HepG2 (cell line): Measurements from ENCODE around the gene CC2D1A. TPM values are rescaled to one million over a fixed set of nuclear protein-coding genes. Genes with fewer than 3 reads are reported as not detected.
A peak's percentile ranks its signal among the peaks of the same experiment; 100 is the strongest.

Experiments used
- ATAC-seq: fragments of 200-7000 bp; cut with Tn5 transposase; 3 replicates; pipeline ENCODE4 v1.9.1; 2020; ENCODE audit warnings: mild to moderate bottlenecking, moderate library complexity
- BruUV-seq: library from RNA; stranded (reverse); fragments of 400-500 nt; replicated peaks from 2 replicates; lab custom pipeline; 2021; lab: Mats Ljungman, UMichigan
- CTCF ChIA-PET: fragments of 300-600 bp; formaldehyde crosslinking; extraction: SDS; loops from one replicate; lab custom pipeline; 2021; ENCODE audit warnings: low total read pairs, inconsistent platforms, low intra/inter-chr PET ratio; lab: Yijun Ruan, JAX
- POLR2A ChIA-PET: fragments of 350-600 bp; sonication (Branson Sonifier 250); formaldehyde crosslinking; loops from one replicate; lab custom pipeline; 2020; ENCODE audit warnings: antibody characterized with exemption, inconsistent platforms; lab: Yijun Ruan, JAX
- DNase-seq: peaks from one replicate; pipeline ENCODE4 v3.0.0-alpha.2; 2015; ENCODE audit warnings: low spot score
- FAIRE-seq: peaks from 3 replicates; lab custom pipeline; 2011; peaks lifted over from hg19 to GRCh38; lab: Jason Lieb, UNC
- H2AFZ ChIP-seq: one replicate; pipeline ENCODE4 v1.6.1; 2011; ENCODE audit warnings: low read length, inconsistent platforms
- H3K27ac ChIP-seq: fragments of 300-600 bp; 3 replicates; pipeline ENCODE4 v1.8.0; 2011; ENCODE audit warnings: mixed run types, mild to moderate bottlenecking, mixed read lengths, low read length, inconsistent platforms; ENCODE audit not compliant: insufficient read depth; ENCODE audit errors: extremely low read length
- H3K27me3 ChIP-seq, 2 experiments: fragments of 200-600 bp in 1 of 2; 2 replicates in 1 of 2; 3 replicates in 1 of 2; pipeline versions ENCODE4 v1.6.0 to v1.8.0; 2011; ENCODE audit warnings: low read length in 2 of 2, mild to moderate bottlenecking in 2 of 2, moderate library complexity in 2 of 2, inconsistent platforms in 1 of 2; ENCODE audit not compliant: insufficient read depth in 2 of 2, control insufficient read depth in 1 of 2
- H3K36me3 ChIP-seq, 2 experiments: fragments of 200-600 bp in 1 of 2; replicated peaks in 1 of 2; 2 replicates in 1 of 2; 3 replicates in 1 of 2; pipeline versions ENCODE4 v1.5.1 to v1.8.0; 2011; ENCODE audit warnings: low read length in 2 of 2, inconsistent platforms in 1 of 2; ENCODE audit not compliant: insufficient read depth in 2 of 2, control insufficient read depth in 1 of 2
- H3K4me1 ChIP-seq: 2 replicates; pipeline ENCODE4 v1.5.1; 2012; ENCODE audit warnings: low read length, inconsistent platforms; ENCODE audit not compliant: insufficient read depth
- H3K4me2 ChIP-seq: 2 replicates; pipeline ENCODE4 v1.6.0; 2011; ENCODE audit warnings: low read depth, low read length, inconsistent platforms
- H3K4me3 ChIP-seq, 3 experiments: fragments of 200-600 bp in 1 of 3; sonication (generic), shearing (Covaris generic) in 1 of 3; replicated peaks in 1 of 3; 2 replicates each; pipeline ENCODE4 v1.5.1; 2011 to 2016; ENCODE audit warnings: low read length in 3 of 3, inconsistent platforms in 2 of 3, low read depth in 2 of 3, mild to moderate bottlenecking in 2 of 3, control low read depth in 1 of 3, mixed read lengths in 1 of 3; ENCODE audit not compliant: insufficient read depth in 1 of 3
- H3K79me2 ChIP-seq: one replicate; pipeline ENCODE4 v1.6.1; 2011; ENCODE audit warnings: low read length, inconsistent platforms; ENCODE audit not compliant: insufficient read depth
- H3K9ac ChIP-seq: 2 replicates; pipeline ENCODE4 v1.6.0; 2011; ENCODE audit warnings: mild to moderate bottlenecking, low read depth, low read length, inconsistent platforms; ENCODE audit not compliant: insufficient read depth
- H3K9me3 ChIP-seq: 2 replicates; pipeline ENCODE4 v1.5.1; 2012; ENCODE audit warnings: mild to moderate bottlenecking, low read length
- H4K20me1 ChIP-seq: 2 replicates; pipeline ENCODE4 v1.6.0; 2011; ENCODE audit warnings: inconsistent platforms, mild to moderate bottlenecking, low read length, moderate library complexity; ENCODE audit not compliant: insufficient read depth
- HNRNPH1 ChIP-seq: fragments of 200-400 bp; formaldehyde crosslinking; optimal IDR thresholded peaks from 2 replicates; pipeline ENCODE3; 2017; ENCODE audit warnings: mild to moderate bottlenecking, low read depth, low read length
- HNRNPL ChIP-seq: fragments of 200-400 bp; formaldehyde crosslinking; IDR thresholded peaks from 2 replicates; pipeline ENCODE4 v1.6.1; 2017; ENCODE audit warnings: mild to moderate bottlenecking, low read depth, low read length
- IKZF4 ChIP-seq: sonication (generic); formaldehyde crosslinking; IDR thresholded peaks from 2 replicates; pipeline ENCODE4 v1.5.1; 2020; ENCODE audit warnings: borderline replicate concordance, mild to moderate bottlenecking, low read depth, missing genetic modification reagents; ENCODE audit errors: not compliant biosample characterization
- MXI1 ChIP-seq: IDR thresholded peaks from 3 replicates; pipeline ENCODE4 v1.6.1; 2012; ENCODE audit warnings: low read depth, low read length, inconsistent platforms, borderline replicate concordance
- TMF1 ChIP-seq: sonication (generic); formaldehyde crosslinking; IDR thresholded peaks from 2 replicates; pipeline ENCODE4 v1.8.1; 2022; ENCODE audit warnings: low read depth, missing genetic modification reagents
- ZBTB14 ChIP-seq: sonication (generic); formaldehyde crosslinking; IDR thresholded peaks from 2 replicates; pipeline ENCODE4 v1.4.0; 2020; ENCODE audit warnings: missing genetic modification reagents
- ZNF136 ChIP-seq: sonication (generic); formaldehyde crosslinking; IDR thresholded peaks from 2 replicates; pipeline ENCODE4 v1.8.1; 2022; ENCODE audit warnings: low read depth, mild to moderate bottlenecking, moderate library complexity, missing genetic modification reagents
- ZNF18 ChIP-seq: sonication (generic); formaldehyde crosslinking; IDR thresholded peaks from 2 replicates; pipeline ENCODE4 v1.8.0; 2022; ENCODE audit warnings: mild to moderate bottlenecking, missing genetic modification reagents; ENCODE audit not compliant: insufficient replicate concordance
- ZNF232 ChIP-seq: sonication (generic); formaldehyde crosslinking; IDR thresholded peaks from 2 replicates; pipeline ENCODE4 v1.4.0; 2020; ENCODE audit warnings: missing genetic modification reagents, borderline replicate concordance
- ZNF367 ChIP-seq: sonication (generic); formaldehyde crosslinking; IDR thresholded peaks from 2 replicates; pipeline ENCODE4 v1.4.0; 2020; ENCODE audit warnings: missing genetic modification reagents, borderline replicate concordance
- ZNF709 ChIP-seq: sonication (generic); formaldehyde crosslinking; IDR thresholded peaks from 2 replicates; pipeline ENCODE4 v1.5.0; 2020; ENCODE audit warnings: mild to moderate bottlenecking, missing genetic modification reagents
- ZNF772 ChIP-seq: sonication (generic); formaldehyde crosslinking; IDR thresholded peaks from 2 replicates; pipeline ENCODE4 v1.5.0; 2020; ENCODE audit warnings: mild to moderate bottlenecking, missing genetic modification reagents
- ZNF850 ChIP-seq: sonication (generic); formaldehyde crosslinking; conservative IDR thresholded peaks from 2 replicates; pipeline ENCODE4 v1.9.0; 2021; ENCODE audit warnings: mild to moderate bottlenecking, missing genetic modification reagents
- ZSCAN21 ChIP-seq: sonication (generic); formaldehyde crosslinking; IDR thresholded peaks from 2 replicates; pipeline ENCODE4 v1.8.0; 2022; ENCODE audit warnings: mild to moderate bottlenecking, missing genetic modification reagents, moderate library complexity, borderline replicate concordance
- whole genome bisulfite sequencing: methylation state at CpG from one replicate; pipeline ENCODE4 v1.1.6; 2017; ENCODE audit warnings: low lambda C conversion rate; 5-methylcytosine and 5-hydroxymethylcytosine counted together
- in situ Hi-C: cut with HindIII; loops from 2 replicates; pipeline ENCODE4 v1.10.0; 2017; ENCODE audit warnings: low pct_unique_long_range_greater_than_20kb; ENCODE audit not compliant: extremely low pct_ligation_motif_present
- intact Hi-C: fragments of 100-400 bp; cut with micrococcal nuclease; formaldehyde crosslinking; loops from one replicate; pipeline ENCODE4 v1.10.0; 2022; ENCODE audit not compliant: unreplicated experiment
- polyA plus RNA-seq, 8 experiments: library from polyadenylated mRNA; depleted of rRNA in 3 of 8; stranded (reverse) in 7 of 8; unstranded in 1 of 8; fragments of >200 nt; fragmentation: Illumina TruSeq in 4 of 8; extraction: Trizol in 4 of 8; gene quantifications; 2 replicates each; pipeline versions ENCODE4 v1.2.1 to v1.2.3, GENCODE V29; 2011 to 2016; ENCODE audit warnings: low read depth in 4 of 8, missing spikeins in 1 of 8, mixed read lengths in 1 of 8; ENCODE audit not compliant: insufficient read depth in 1 of 8
- total RNA-seq, 5 experiments: library from RNA; depleted of rRNA; stranded (reverse); fragments of >200 nt; fragmentation: Illumina TruSeq; extraction: Trizol; gene quantifications; 2 replicates each; pipeline ENCODE4 v1.2.3, GENCODE V29; 2016; ENCODE audit warnings: low read depth in 1 of 5
- TF ChIP-seq, protein P1 (sequence below), 2 experiments: sonication (generic) in 1 of 2; formaldehyde crosslinking in 1 of 2; IDR thresholded peaks; 2 replicates each; pipeline versions ENCODE4 v1.4.0 to v1.6.1; 2016 to 2020; ENCODE audit warnings: borderline replicate concordance in 1 of 2, low read depth in 1 of 2, mild to moderate bottlenecking in 1 of 2, missing genetic modification reagents in 1 of 2

CC2D1A gene
- total and polyA plus RNA-seq, 2 of the 13 experiments (the other 11 are each of a cell fraction or from before 2014, with no cell fraction given): 9.7 to 11.5 TPM

- Histone ChIP-seq H4K20me1 (no peaks in the 10 kb centered on the region), H3K79me2 (peaks cover 14% of the 10 kb centered on the region), H3K4me1 (peaks cover 10% of the 10 kb centered on the region), H3K9me3 (no peaks in the 10 kb centered on the region), H3K4me3 (peak within 1 kb of the TSS; percentile 92 to 98 (median 95)), H2AFZ (no peak within 1 kb of the TSS), H3K27me3 (no peaks in the 10 kb centered on the region; a peak in 1 of 5 replicates), H3K36me3 (peaks cover 11 to 29% of the 10 kb centered on the region in 2 experiments; a peak in 4 of 5 replicates), H3K27ac (peak within 1 kb of the TSS; percentile 68), H3K4me2 (peak within 1 kb of the TSS; percentile 94), H3K9ac (peak within 1 kb of the TSS; percentile 80)
- ChIA-PET POLR2A (interaction anchor here (1.0 to 2.0 kb wide), 5 partner anchors 45 to 128 kb away, joined by 3 to 6 read pairs (median 6); partner anchors contain the start of gene MISP3), CTCF (no interaction called here)
- WGBS: 2% methylated on average over 17 of the region's 65 CpGs
- in situ Hi-C loops: loop anchor here (5.0 kb wide), 1 partner anchor 70 kb away; no protein-coding TSS in a partner anchor
- intact Hi-C loops: loop anchor here (1.0 to 2.0 kb wide), 2 partner anchors 54 to 72 kb away; partner anchors contain the start of gene RFX1
- peak; percentile 98 for DNase-seq
- peak; percentile 98 for ATAC-seq
- BruUV-seq: no TSS peak
- FAIRE-seq: peak; percentile 99
- TF ChIP-seq ZNF772 (CRISPR knock-in tag): no peak
- no peak for TF ChIP-seq ZNF709 (CRISPR knock-in tag)
- TF ChIP-seq ZSCAN21 (CRISPR knock-in tag): 0 out of 2 replicates have a peak, but pooled peaks have one; percentile 42
- no peak for TF ChIP-seq IKZF4 (CRISPR knock-in tag)
- TF ChIP-seq ZNF18: no peak
- TF ChIP-seq ZBTB14: no peak
- TF ChIP-seq HNRNPL: 0 out of 2 replicates have a peak, but pooled peaks have one; percentile 44
- TF ChIP-seq ZNF367: no peak
- TF ChIP-seq ZNF232 (CRISPR knock-in tag): no peak
- TF ChIP-seq, protein P1, sequence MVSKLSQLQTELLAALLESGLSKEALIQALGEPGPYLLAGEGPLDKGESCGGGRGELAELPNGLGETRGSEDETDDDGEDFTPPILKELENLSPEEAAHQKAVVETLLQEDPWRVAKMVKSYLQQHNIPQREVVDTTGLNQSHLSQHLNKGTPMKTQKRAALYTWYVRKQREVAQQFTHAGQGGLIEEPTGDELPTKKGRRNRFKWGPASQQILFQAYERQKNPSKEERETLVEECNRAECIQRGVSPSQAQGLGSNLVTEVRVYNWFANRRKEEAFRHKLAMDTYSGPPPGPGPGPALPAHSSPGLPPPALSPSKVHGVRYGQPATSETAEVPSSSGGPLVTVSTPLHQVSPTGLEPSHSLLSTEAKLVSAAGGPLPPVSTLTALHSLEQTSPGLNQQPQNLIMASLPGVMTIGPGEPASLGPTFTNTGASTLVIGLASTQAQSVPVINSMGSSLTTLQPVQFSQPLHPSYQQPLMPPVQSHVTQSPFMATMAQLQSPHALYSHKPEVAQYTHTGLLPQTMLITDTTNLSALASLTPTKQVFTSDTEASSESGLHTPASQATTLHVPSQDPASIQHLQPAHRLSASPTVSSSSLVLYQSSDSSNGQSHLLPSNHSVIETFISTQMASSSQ (IDR thresholded peaks at IDR 0.05; ENCODE audit: low read depth): no peak
- TF ChIP-seq, protein P1 (CRISPR knock-in tag; IDR thresholded peaks at IDR 0.05; ENCODE audit: borderline replicate concordance): no peak; the same call in 1 of the 2 replicates
- TF ChIP-seq ZNF850 (CRISPR knock-in tag): no peak
- peak; percentile 25; the same call in 1 of the 3 replicates for TF ChIP-seq MXI1
- TF ChIP-seq TMF1: no peak
- no peak for TF ChIP-seq ZNF136
- no peak for TF ChIP-seq HNRNPH1
Measured at GRCh38 chr19:13952154-13952930, 46.3 kb downstream of the CC2D1A start, which contains the start of gene DCAF15. Gene DCAF15, plus strand, starts transcription at chr19:13952509. Its CDS starts 4 bp downstream, at chr19:13952513.
